Measurements from ENCODE around the gene BRMS1L.
A peak's percentile ranks its signal among the peaks of the same experiment; 100 is the strongest.

BRMS1L gene

DNA sequence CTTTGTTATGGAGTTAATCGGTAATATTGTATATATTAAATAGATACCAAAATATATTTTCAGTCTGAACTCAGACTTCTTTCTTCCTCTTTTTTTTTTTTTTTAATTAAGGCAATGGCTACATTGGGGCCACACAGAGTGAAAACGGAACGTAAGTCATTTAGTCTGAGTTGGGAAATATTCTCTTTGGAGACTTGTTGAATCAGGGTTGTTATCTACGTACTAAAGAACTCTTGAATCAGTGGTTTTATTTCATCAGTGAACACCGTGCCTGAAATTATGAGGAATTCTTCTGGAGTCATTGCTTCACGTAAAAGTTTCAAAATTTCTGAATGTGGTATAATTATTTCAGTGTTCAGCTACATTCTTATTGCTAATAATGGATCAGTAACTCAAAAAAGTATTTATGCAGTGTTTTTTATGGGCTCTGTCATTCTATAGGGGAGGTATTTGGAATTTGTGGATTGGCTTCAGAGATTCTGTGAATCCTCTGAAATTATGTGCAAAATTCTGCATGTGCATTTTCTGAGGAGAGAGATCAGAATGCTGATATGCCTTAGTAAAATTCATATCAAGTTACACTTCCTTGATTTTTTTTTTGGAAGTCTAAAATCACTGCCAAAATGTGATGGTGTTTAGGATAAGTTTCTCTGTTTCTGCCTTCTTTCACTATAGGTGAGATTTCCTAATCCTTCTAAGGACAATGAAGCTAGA is 39.6 kb downstream of the BRMS1L start:
- DNase-seq (ENCODE audit: low read depth, low spot score) = no peak

DNA sequence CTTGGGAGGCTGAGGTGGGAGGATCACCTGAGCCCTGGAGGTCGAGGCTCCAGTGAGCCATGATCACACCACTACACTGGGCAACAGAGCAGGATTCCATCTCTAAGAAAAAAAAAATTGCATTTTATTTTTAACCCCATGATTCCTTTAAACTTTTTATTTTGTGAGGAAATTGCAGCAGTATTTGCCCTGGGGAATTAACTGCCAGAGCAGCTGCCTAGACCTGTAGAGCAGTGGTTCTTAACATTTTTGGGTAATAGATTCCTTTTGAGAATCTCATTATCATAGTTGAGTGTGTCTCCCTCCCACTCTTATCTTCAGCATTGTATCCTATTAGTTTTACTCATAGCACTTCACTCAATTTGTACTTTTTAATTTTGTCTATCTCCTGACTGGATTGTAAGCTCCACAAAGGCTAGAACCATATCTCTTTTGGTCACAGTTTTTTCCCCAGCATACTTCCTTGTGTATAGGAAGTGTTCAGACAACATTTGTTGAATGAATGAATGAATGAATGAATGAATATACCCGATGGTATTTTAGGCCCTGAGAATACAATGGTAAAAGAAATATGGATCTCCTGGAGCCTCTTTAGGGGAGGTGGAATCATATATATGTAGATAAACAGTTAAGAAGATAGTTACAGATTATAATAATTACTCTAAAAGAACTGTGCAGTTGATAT is 40.6 kb downstream of the BRMS1L start:
- no peak for DNase-seq (ENCODE audit: low read depth, low spot score)

GRCh38 chr14:35867280-35867629 is 41.1 kb downstream of the BRMS1L start:
- DNase-seq (ENCODE audit: low read depth, low spot score) = no peak

DNA sequence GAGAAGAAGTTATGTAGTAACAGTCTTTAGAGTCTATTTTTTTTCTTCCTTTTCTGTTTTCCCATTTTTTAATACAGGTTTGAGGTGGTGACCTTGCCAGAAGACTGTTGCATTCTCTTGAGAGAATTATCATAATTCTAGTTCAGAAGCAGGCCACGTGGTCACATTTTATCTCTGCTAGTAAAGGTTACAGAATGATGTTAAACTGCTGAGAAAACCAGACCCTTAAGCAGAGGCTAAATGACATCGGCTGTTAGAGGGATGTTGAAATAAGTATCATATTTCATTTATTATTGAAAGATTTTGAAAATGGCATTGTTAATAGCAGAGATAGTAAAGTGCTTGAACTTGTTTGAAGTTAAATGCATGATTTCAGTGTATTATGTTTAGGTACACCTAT is 49.2 kb downstream of the BRMS1L start:
- DNase-seq (ENCODE audit: low read depth, low spot score) = no peak

- DNase-seq (ENCODE audit: low read depth, low spot score) = no peak
Observed at GRCh38 chr14:35877276-35877675, 51.1 kb downstream of the BRMS1L start.

GRCh38 chr14:35878272-35879150 is 52.4 kb downstream of the BRMS1L start:
- DNase-seq (ENCODE audit: low read depth, low spot score) = no peak

DNA sequence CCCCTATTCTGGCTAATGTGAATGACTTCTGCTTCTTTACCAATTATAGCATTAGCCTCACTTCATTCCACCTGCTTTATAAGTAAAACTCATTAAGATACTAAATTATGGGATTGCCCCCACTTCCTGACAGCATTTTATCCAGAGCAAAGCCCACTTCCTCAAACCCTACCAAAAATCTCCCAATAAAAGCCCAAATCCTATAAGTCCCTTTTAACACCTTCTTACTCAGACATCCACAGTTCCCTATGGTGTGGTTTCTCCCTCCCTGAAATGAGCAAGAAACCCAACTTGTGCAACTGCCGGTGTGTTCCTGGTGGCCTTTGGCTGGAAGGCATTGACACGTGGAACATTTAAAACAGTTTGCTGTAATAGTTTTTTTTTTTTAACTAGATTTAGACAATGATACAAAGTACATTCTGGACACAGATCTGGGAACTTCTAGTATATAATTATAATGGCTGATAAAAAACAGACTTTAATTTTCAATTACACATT is 53.1 kb downstream of the BRMS1L start:
- DNase-seq (ENCODE audit: low read depth, low spot score) = no peak

GRCh38 chr14:35879654-35880249 is 53.6 kb downstream of the BRMS1L start:
- DNase-seq (ENCODE audit: low read depth, low spot score) = no peak

GRCh38 chr14:35881280-35881679 is 55.1 kb downstream of the BRMS1L start:
- no peak for DNase-seq (ENCODE audit: low read depth, low spot score)

GRCh38 chr14:35883677-35884293 is 57.6 kb downstream of the BRMS1L start:
- no peak for DNase-seq (ENCODE audit: low read depth, low spot score)

DNA sequence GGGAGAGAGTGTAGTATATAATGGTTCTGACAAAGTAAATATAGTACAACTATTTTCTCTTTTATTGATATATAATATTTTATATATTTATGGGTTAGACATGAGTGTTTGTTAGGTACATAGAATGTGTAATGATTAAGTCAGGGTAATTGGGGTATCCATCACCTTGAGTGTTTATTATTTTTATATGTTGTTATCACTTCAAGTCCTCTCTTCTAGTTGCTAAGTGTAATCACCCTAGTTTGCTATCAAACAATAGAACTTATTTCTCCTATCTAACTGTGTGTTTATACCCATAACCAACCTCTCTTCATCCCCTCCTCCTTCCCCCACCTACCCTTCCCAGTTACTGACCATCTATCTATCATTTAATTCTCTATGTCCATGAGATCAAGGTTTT is 64.2 kb downstream of the BRMS1L start:
- no peak for DNase-seq (ENCODE audit: low read depth, low spot score)

GRCh38 chr14:35895256-35895655 is 69.1 kb downstream of the BRMS1L start:
- DNase-seq (ENCODE audit: low read depth, low spot score) = no peak

GRCh38 chr14:35897616-35898111 is 71.5 kb downstream of the BRMS1L start:
- DNase-seq (ENCODE audit: low read depth, low spot score) = no peak

DNA sequence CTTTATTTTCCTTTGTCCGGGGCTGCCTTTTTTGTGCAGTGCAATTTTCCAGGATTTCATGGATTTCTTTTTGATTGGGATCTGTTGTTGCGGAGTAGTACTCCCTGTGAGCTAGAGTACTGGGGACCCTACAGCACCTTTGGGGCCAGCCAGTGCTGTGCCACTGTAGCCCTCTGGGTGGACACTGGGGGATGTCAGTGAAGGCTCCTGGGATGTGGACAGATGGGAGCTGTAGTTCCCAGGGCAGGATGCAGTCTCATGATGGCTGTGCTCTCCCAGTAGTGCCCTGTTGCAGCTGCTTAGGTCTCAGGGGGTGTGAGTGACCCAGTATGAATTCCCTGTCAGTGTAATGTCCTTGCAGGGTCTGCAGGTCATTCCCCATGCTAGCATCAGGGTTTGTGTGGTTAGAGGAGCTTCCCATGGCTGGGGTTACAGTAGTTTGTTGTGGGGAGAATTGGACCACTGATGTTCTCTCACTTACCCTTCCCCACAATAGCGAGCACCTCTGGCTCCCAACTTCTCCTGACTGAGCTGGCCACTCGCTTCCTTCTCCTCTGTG is 72.2 kb downstream of the BRMS1L start:
- peak; percentile 25 for DNase-seq (ENCODE audit: low read depth, low spot score)

GRCh38 chr14:35900741-35901140 is 74.6 kb downstream of the BRMS1L start:
- no peak for DNase-seq (ENCODE audit: low read depth, low spot score)

DNA sequence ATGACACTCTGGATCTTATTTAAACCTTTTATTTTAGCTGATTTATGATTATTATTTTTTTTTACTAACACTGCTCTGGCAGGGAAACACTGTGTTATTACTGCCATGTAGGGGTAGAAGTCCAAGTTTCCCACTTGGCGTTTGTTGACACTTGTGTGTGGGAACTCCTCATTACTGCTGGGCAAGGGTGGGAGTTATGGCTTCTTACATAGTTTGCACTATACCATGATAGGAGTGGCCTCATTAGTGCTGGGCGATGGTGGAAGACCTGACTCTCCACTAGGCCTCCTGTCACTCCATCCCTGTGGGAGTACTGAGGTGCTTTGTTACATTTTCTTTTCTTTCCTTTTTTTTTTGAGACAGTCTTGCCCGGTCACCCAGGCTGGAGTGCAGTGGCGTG is 83.5 kb downstream of the BRMS1L start:
- no peak for DNase-seq (ENCODE audit: low read depth, low spot score)

DNA sequence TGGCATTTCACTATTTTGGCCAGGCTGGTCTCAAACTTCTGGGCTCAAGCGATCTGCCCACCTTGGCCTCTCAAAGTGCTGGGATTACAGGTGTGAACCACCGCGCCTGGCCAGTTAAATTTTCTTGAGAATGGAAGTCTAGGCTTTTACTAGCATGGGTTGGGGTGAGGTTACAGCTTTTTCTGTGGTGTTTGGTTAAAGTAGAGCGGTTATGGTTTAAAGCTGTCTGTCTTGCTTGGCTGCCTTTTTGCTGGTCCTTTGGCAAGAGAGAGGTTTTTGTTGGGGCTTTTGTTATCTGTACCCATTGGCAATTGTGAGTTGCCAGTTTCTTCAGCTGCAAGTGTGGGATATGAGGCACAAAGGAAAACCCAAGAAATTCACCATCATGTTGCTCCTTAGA is 84.1 kb downstream of the BRMS1L start:
- no peak for DNase-seq (ENCODE audit: low read depth, low spot score)

GRCh38 chr14:35911097-35911496 is 85.0 kb downstream of the BRMS1L start:
- DNase-seq (ENCODE audit: low read depth, low spot score) = no peak

DNA sequence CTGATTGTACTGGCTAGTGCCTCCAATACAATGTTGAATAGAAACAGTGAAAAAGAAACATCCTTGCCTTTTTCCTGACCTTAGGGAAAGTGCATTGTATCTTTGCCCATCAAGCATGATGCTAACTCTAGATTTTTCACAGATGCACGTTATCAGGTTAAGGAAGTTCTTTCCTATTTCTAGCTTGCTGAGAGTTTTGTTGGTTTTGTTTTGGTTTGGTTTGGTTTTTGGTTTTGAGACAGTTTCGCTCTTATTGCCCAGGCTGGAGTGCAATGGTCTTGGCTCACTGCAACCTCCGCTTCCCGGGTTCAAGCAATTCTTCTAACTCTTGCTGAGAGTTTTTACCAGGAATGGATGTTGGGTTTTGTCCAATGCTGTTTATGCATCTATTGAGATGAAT is 89.0 kb downstream of the BRMS1L start:
- DNase-seq (ENCODE audit: low read depth, low spot score) = no peak

DNA sequence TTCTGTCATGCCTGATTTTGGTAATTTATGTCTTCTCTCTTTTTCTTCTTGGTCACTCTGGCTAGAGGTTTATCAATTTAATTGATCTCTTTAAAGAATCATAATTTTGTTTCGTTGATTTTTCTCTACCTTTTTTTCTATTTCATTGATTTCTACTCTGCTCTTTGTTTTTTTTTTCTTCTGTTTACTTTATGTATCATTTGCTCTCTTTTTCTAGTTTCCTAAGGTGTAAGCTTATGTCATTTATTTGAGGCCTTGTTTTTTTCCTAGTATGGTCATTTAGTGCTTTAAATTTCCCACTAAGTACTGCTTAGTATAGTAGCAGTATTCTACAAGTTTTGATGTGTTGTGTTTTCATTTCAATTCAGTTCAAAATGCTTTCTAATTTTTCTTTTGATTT is 89.6 kb downstream of the BRMS1L start:
- DNase-seq (ENCODE audit: low read depth, low spot score) = no peak

All from iPS DF 19.7 (cell line).